Kidney (tissue), 14 donors: ENCODE results near the gene LRRC25. TPM values are rescaled to one million over a fixed set of nuclear protein-coding genes. Genes with fewer than 3 reads are reported as not detected.
"Not testable (repeated sequence)": the region's sequence is repeated elsewhere in the genome, so short reads cannot be mapped to it uniquely, and the experiment has no call there.

Source experiments
- DNase-seq, 5 donors: peaks; one replicate each; pipeline ENCODE4 v3.0.0-alpha.2; 2013 to 2020
- FAIRE-seq: peaks from 2 replicates; lab custom pipeline; 2012; peaks lifted over from hg19 to GRCh38; lab: Jason Lieb, UNC
- H3K27ac ChIP-seq, 2 donors: one replicate each; pipeline ENCODE4 v1.7.0; 2013; ENCODE audit warnings: low read depth in 2 of 2, low read length in 2 of 2, inconsistent platforms in 1 of 2
- H3K27me3 ChIP-seq: one replicate; pipeline ENCODE4 v1.7.1; 2013; ENCODE audit warnings: low read length, inconsistent platforms; ENCODE audit not compliant: control insufficient read depth, insufficient read depth
- H3K36me3 ChIP-seq, 3 donors: one replicate each; pipeline versions ENCODE4 v1.7.0 to v1.7.1; 2013; ENCODE audit warnings: low read length in 3 of 3, control low read depth in 1 of 3, inconsistent platforms in 1 of 3; ENCODE audit not compliant: insufficient read depth in 3 of 3, control insufficient read depth in 2 of 3
- H3K4me1 ChIP-seq, 3 donors: one replicate each; pipeline versions ENCODE4 v1.7.0 to v1.7.1; 2013; ENCODE audit warnings: low read length in 3 of 3, inconsistent platforms in 1 of 3, low read depth in 1 of 3; ENCODE audit not compliant: control insufficient read depth in 2 of 3, insufficient read depth in 2 of 3
- H3K4me3 ChIP-seq, 3 donors: one replicate each; pipeline versions ENCODE4 v1.7.0 to v1.8.1; 2013; ENCODE audit warnings: low read length in 3 of 3, control low read depth in 1 of 3, inconsistent platforms in 1 of 3
- H3K9ac ChIP-seq, 3 donors: one replicate each; pipeline versions ENCODE4 v1.7.0 to v1.7.1; 2013; ENCODE audit warnings: low read length in 3 of 3, control low read depth in 1 of 3, inconsistent platforms in 1 of 3
- H3K9me3 ChIP-seq, 3 donors: one replicate each; pipeline versions ENCODE4 v1.7.0 to v1.7.1; 2013; ENCODE audit warnings: low read length in 3 of 3, control low read depth in 1 of 3, inconsistent platforms in 1 of 3; ENCODE audit not compliant: control insufficient read depth in 2 of 3, insufficient read depth in 1 of 3
- intact Hi-C: fragments of 100-400 bp; cut with DNase I; formaldehyde crosslinking; loops from one replicate; pipeline ENCODE4 v1.11.1; 2022
- polyA plus RNA-seq: library from polyadenylated mRNA; stranded (reverse); fragments of 350-450 nt; fragmentation: Illumina TruSeq; extraction: RNeasy Lipid Tissue Mini Kit (QIAGEN cat#74804); gene quantifications from one replicate; pipeline ENCODE4 v1.2.3, GENCODE V29; 2014; ENCODE audit warnings: low read depth, low replicate concordance; ENCODE audit not compliant: insufficient read depth
- total RNA-seq: library from RNA; stranded (reverse); fragmentation: NEBNext Ultra II Directional; extraction: Animal tissue kit (Norgen Biotek cat#: 25700); gene quantifications from one replicate; pipeline ENCODE4 v1.2.1, GENCODE V29; 2021
- TF ChIP-seq, protein P1 (sequence below): IDR thresholded peaks from 3 replicates; pipeline ENCODE4 v1.5.1; 2012; ENCODE audit warnings: mild to moderate bottlenecking, moderate library complexity, borderline replicate concordance; ENCODE audit not compliant: insufficient read depth; ENCODE audit errors: extremely low read depth
- donor health status: control.
- donor health status: control.
- donor health status: control.
- donor health status: control.
- donor health status: control.
- donor health status: DM: yes; HTN: yes; CAD: no.
- donor health status: Normal renal cell carcinoma (clear cell type).

The LRRC25 gene
- total and polyA plus RNA-seq, 2 donors from 2014 or later: 2.7 to 13.1 TPM

- DNase-seq (peak in 4 of 5 donors; percentile 63 to 97 (median 80)), FAIRE-seq (no peak)
- intact Hi-C loops: no loop called here
- Histone ChIP-seq H3K9ac (peak within 1 kb of the TSS in 2 of 3 donors; percentile 45 to 92), H3K27me3 (no peaks in the 10 kb centered on the region), H3K27ac (peak within 1 kb of the TSS; percentile 95 to 98), H3K36me3 (peaks cover 0 to 3% (median 2%) of the 10 kb centered on the region in 3 donors), H3K4me1 (peaks cover 0 to 16% (median 11%) of the 10 kb centered on the region in 3 donors), H3K9me3 (no peaks in the 10 kb centered on the region), H3K4me3 (peak within 1 kb of the TSS in 2 of 3 donors; percentile 76 to 83)
- TF ChIP-seq, protein P1, sequence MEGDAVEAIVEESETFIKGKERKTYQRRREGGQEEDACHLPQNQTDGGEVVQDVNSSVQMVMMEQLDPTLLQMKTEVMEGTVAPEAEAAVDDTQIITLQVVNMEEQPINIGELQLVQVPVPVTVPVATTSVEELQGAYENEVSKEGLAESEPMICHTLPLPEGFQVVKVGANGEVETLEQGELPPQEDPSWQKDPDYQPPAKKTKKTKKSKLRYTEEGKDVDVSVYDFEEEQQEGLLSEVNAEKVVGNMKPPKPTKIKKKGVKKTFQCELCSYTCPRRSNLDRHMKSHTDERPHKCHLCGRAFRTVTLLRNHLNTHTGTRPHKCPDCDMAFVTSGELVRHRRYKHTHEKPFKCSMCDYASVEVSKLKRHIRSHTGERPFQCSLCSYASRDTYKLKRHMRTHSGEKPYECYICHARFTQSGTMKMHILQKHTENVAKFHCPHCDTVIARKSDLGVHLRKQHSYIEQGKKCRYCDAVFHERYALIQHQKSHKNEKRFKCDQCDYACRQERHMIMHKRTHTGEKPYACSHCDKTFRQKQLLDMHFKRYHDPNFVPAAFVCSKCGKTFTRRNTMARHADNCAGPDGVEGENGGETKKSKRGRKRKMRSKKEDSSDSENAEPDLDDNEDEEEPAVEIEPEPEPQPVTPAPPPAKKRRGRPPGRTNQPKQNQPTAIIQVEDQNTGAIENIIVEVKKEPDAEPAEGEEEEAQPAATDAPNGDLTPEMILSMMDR: peak; percentile 71
Measured at GRCh38 chr19:18385675-18386542, 11.5 kb downstream of the LRRC25 start, which contains the start of gene GDF15. TSS of gene GDF15 (plus strand) at chr19:18386158. CDS start at chr19:18386190, 32 bp downstream.

DNA sequence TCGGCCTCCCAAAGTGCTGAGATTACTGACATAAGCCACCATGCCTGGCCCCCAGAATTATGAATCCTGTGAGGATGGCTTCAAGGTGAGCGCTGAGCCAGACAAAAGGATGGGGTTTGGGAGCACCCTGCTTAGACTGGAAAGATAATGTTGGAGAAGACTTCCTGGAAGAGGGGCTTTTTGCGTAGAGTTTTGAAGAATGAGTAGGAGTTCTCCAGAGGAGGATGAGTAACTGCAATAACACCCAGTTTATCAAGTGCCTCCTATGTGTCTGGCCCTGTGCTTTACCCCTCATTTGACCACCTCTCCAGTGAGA lies 12.1 kb downstream of the LRRC25 start:
- FAIRE-seq: no peak
- Histone ChIP-seq H3K36me3 (peaks cover 0 to 3% (median 2%) of the 10 kb centered on the region in 3 donors), H3K4me3 (no peak overlapping the region), H3K9ac (peak overlapping the region in 2 of 3 donors; percentile 21 to 44), H3K4me1 (peaks cover 0 to 17% (median 16%) of the 10 kb centered on the region in 3 donors), H3K27ac (peak overlapping the region; percentile 95 to 98), H3K27me3 (no peaks in the 10 kb centered on the region), H3K9me3 (no peaks in the 10 kb centered on the region)
- no peak for DNase-seq
- intact Hi-C loops: no loop called here
- TF ChIP-seq, protein P1: no peak

- intact Hi-C loops: no loop called here
- no peak for FAIRE-seq
- no peak for DNase-seq
- H3K4me3 ChIP-seq: no peak overlapping the region
- H3K4me1 ChIP-seq: peaks cover 0 to 17% (median 16%) of the 10 kb centered on the region in 3 donors
- H3K27me3 ChIP-seq: no peaks in the 10 kb centered on the region
- H3K9me3 ChIP-seq: no peaks in the 10 kb centered on the region
- TF ChIP-seq, protein P1: no peak
- peak overlapping the region; percentile 95 to 98 for H3K27ac ChIP-seq
- peaks cover 0 to 3% (median 2%) of the 10 kb centered on the region in 3 donors for H3K36me3 ChIP-seq
- peak overlapping the region in 1 of 3 donors; percentile 21 for H3K9ac ChIP-seq
Measured at GRCh38 chr19:18384775-18385174, 12.6 kb downstream of the LRRC25 start.

DNA sequence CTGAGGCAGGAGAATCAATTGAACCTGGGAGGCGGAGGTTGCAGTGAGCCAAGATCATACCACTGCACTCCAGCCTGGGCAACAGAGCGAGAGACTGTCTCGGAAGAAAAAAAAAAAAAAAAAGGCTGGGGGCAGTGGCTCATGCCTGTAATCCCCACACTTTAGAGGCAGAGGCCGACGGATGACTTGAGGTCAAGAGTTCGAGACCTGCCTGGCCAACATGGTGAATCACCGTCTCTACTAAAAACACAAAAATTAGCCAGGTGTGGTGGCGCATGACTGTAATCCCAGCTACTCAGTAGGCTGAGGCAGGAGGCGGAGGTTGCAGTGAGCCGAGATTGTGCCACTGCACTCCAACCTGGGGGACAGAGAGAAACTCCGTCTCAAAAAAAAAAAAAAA lies 13.8 kb downstream of the LRRC25 start:
- H3K9me3 ChIP-seq, H3K4me3 ChIP-seq, intact Hi-C loops, H3K27me3 ChIP-seq, DNase-seq, FAIRE-seq, H3K9ac ChIP-seq, H3K36me3 ChIP-seq: not testable (repeated sequence)
- peaks cover 0 to 16% (median 15%) of the 10 kb centered on the region in 3 donors for H3K4me1 ChIP-seq
- H3K27ac ChIP-seq: peak overlapping the region in 1 of 2 donors; percentile 84
